Esophagus muscularis mucosa (tissue), 4 donors: ENCODE results near the gene P2RX5.

ENCODE experiments used
- CTCF ChIP-seq, 3 experiments: fragments of 200-600 bp in 2 of 3; fragments of 450-650 bp in 1 of 3; sonication (generic) in 2 of 3; IDR thresholded peaks; one replicate each; pipeline ENCODE4 v1.5.1; 2017 to 2019; ENCODE audit warnings: antibody characterized with exemption in 3 of 3, mild to moderate bottlenecking in 2 of 3, moderate library complexity in 1 of 3
- EP300 ChIP-seq: sonication (generic); formaldehyde crosslinking; IDR thresholded peaks from one replicate; pipeline ENCODE4 v1.6.1; 2017; ENCODE audit warnings: antibody characterized with exemption
- POLR2A ChIP-seq: fragments of 450-650 bp; IDR thresholded peaks from one replicate; pipeline ENCODE4 v1.6.1; 2017; ENCODE audit warnings: antibody characterized with exemption, moderate library complexity, mild to moderate bottlenecking, low read depth
- POLR2AphosphoS5 ChIP-seq, 2 donors: sonication (generic); formaldehyde crosslinking; IDR thresholded peaks; one replicate each; pipeline ENCODE4 v1.6.1; 2017; ENCODE audit warnings: antibody characterized with exemption in 2 of 2

- TF ChIP-seq CTCF (IDR thresholded peaks at IDR 0.05) (no peak), POLR2AphosphoS5 (IDR thresholded peaks at IDR 0.05) (no peak), POLR2A (no peak), EP300 (no peak)
These were observed 1.1 kb upstream of the P2RX5 start for GRCh38 chr17:3697103-3697476.
